H1 (cell line): ENCODE measurements around the gene TIMM8B.

Source experiments
- CEBPB ChIP-seq: IDR thresholded peaks from 2 replicates; pipeline ENCODE4 v1.6.1; 2012; ENCODE audit warnings: low read depth, low read length
- CHD2 ChIP-seq: IDR thresholded peaks from 2 replicates; pipeline ENCODE4 v1.6.1; 2012; ENCODE audit warnings: low read length, improper control_type of control experiment
- CTCF ChIP-seq, 3 experiments: IDR thresholded peaks; 1 replicate in 2 of 3; 2 replicates in 1 of 3; pipeline versions ENCODE4 v1.5.1 to v1.6.1; 2011; ENCODE audit warnings: low read length in 3 of 3, mild to moderate bottlenecking in 3 of 3, inconsistent platforms in 2 of 3, low read depth in 1 of 3, moderate library complexity in 1 of 3; ENCODE audit not compliant: insufficient read depth in 1 of 3; ENCODE audit errors: control extremely low read depth in 1 of 3
- EP300 ChIP-seq, 2 experiments: IDR thresholded peaks; 1 replicate in 1 of 2; 2 replicates in 1 of 2; pipeline ENCODE4 v1.6.1; 2011 to 2012; ENCODE audit warnings: low read depth in 2 of 2, low read length in 2 of 2, mild to moderate bottlenecking in 2 of 2, borderline replicate concordance in 1 of 2, inconsistent platforms in 1 of 2, moderate library complexity in 1 of 2
- EZH2 ChIP-seq: fragments of 200-600 bp; sonication (generic); IDR thresholded peaks from 2 replicates; pipeline ENCODE4 v1.7.1; 2012; ENCODE audit warnings: low read depth, mild to moderate bottlenecking, moderate library complexity, low read length, inconsistent platforms; ENCODE audit not compliant: severe bottlenecking
- MAX ChIP-seq: IDR thresholded peaks from 2 replicates; pipeline ENCODE4 v1.6.1; 2012; ENCODE audit warnings: inconsistent platforms
- POLR2A ChIP-seq, 2 experiments: IDR thresholded peaks; 1 replicate in 1 of 2; 2 replicates in 1 of 2; pipeline ENCODE4 v1.6.1; 2011; ENCODE audit warnings: low read depth in 2 of 2, low read length in 2 of 2, mild to moderate bottlenecking in 2 of 2; ENCODE audit errors: control extremely low read depth in 1 of 2
- POLR2AphosphoS5 ChIP-seq: IDR thresholded peaks from 2 replicates; pipeline ENCODE4 v1.6.1; 2011; ENCODE audit warnings: low read depth, low read length
- RFX5 ChIP-seq: IDR thresholded peaks from 2 replicates; pipeline ENCODE4 v1.6.1; 2011; ENCODE audit warnings: low read depth, low read length, improper control_type of control experiment, borderline replicate concordance
- SIN3A ChIP-seq, 2 experiments: IDR thresholded peaks in 1 of 2; conservative IDR thresholded peaks in 1 of 2; 2 replicates each; pipeline ENCODE4 v1.6.1; 2011 to 2012; ENCODE audit warnings: low read length in 2 of 2, improper control_type of control experiment in 1 of 2, low read depth in 1 of 2, mild to moderate bottlenecking in 1 of 2
- SP1 ChIP-seq: IDR thresholded peaks from 2 replicates; pipeline ENCODE4 v1.6.1; 2011; ENCODE audit warnings: low read depth, low read length
- SP2 ChIP-seq: IDR thresholded peaks from 2 replicates; pipeline ENCODE4 v1.6.1; 2012; ENCODE audit warnings: mild to moderate bottlenecking, low read length, inconsistent platforms
- SRF ChIP-seq: IDR thresholded peaks from 2 replicates; pipeline ENCODE4 v1.6.1; 2011; ENCODE audit warnings: mild to moderate bottlenecking, low read depth, low read length, moderate library complexity
- TAF1 ChIP-seq: IDR thresholded peaks from 2 replicates; pipeline ENCODE4 v1.6.1; 2011; ENCODE audit warnings: mild to moderate bottlenecking, low read depth, low read length

GRCh38 chr11:112085822-112086421 lies 634 bp downstream of the TIMM8B start:
- TF ChIP-seq EZH2, result no peak
- TF ChIP-seq SRF, result no peak
- no peak for TF ChIP-seq CTCF (IDR thresholded peaks at IDR 0.05; ENCODE audit: control extremely low read depth in 1 of 3, insufficient read depth in 1 of 3, low read depth in 1 of 3, low read length in 3 of 3)
- peak in 1 of 2 experiments; percentile 47; a peak in 1 of 3 replicates for TF ChIP-seq POLR2A (IDR thresholded peaks at IDR 0.05; ENCODE audit: control extremely low read depth in 1 of 2, low read depth in 2 of 2, low read length in 2 of 2)
- TF ChIP-seq SIN3A (conservative IDR thresholded peaks at IDR 0.05 in 1 of 2, IDR thresholded peaks at IDR 0.05 in 1 of 2; ENCODE audit: low read depth in 1 of 2, low read length in 2 of 2), result no peak
- no peak; the same call in 1 of the 2 replicates for TF ChIP-seq POLR2AphosphoS5
- TF ChIP-seq TAF1, result no peak
- no peak for TF ChIP-seq EP300 (IDR thresholded peaks at IDR 0.05; ENCODE audit: borderline replicate concordance in 1 of 2, low read depth in 2 of 2, low read length in 2 of 2)
- TF ChIP-seq CHD2, result no peak
- no peak for TF ChIP-seq CEBPB
- no peak for TF ChIP-seq SP2
- TF ChIP-seq SP1, result no peak
- peak; percentile 73 for TF ChIP-seq MAX
- no peak for TF ChIP-seq RFX5
